Esophagus squamous epithelium (tissue), 4 donors: Measurements from ENCODE around the gene GTPBP8.

Experiments
- CTCF ChIP-seq, 6 experiments: fragments of 450-650 bp in 4 of 6; fragments of 200-600 bp in 2 of 6; sonication (generic) in 2 of 6; IDR thresholded peaks; one replicate each; pipeline ENCODE4 v1.5.1; 2016 to 2019; ENCODE audit warnings: antibody characterized with exemption in 6 of 6, mild to moderate bottlenecking in 4 of 6, moderate library complexity in 4 of 6
- POLR2A ChIP-seq, 4 donors: fragments of 450-650 bp; IDR thresholded peaks; one replicate each; pipeline ENCODE4 v1.6.1; 2017; ENCODE audit warnings: antibody characterized with exemption in 4 of 4, mild to moderate bottlenecking in 4 of 4, moderate library complexity in 3 of 4

DNA sequence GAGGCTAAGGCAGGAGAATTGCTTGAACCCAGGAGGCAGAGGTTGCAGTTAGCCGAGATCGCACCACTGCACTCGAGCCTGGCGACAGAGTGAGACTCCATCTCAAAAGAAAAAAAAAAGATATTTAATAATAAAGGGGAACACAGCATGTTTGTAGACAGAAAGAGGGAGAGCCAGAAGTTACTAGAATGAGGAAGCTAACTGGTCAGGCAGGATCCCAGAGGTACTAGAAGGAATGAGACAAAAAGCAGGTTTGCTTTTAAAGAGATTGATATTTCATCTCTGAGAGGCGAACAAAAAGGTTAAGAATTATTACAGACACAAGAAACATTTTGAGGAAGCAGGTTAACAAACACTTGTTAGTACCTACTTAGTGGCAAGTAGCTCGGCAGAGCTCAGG lies 25.1 kb upstream of the GTPBP8 start:
- no peak for TF ChIP-seq CTCF (IDR thresholded peaks at IDR 0.05)
- no peak for TF ChIP-seq POLR2A (IDR thresholded peaks at IDR 0.05)
